HG02885 (cell line): Measurements from ENCODE around the gene GLT6D1.
"Not testable (repeated sequence)": the region's sequence is repeated elsewhere in the genome, so short reads cannot be mapped to it uniquely, and the experiment has no call there.

Experiments
- ATAC-seq: cut with Tn5 transposase; IDR thresholded peaks from one replicate; pipeline ENCODE4 v1.9.1; 2021; ENCODE audit warnings: mild to moderate bottlenecking; ENCODE audit not compliant: unreplicated experiment, poor library complexity

GLT6D1 gene

GRCh38 chr9:135636930-135637530 is 2.3 kb downstream of the GLT6D1 start:
- ATAC-seq, result not testable (repeated sequence)

GRCh38 chr9:135632841-135633240 is 6.5 kb downstream of the GLT6D1 start:
- no peak for ATAC-seq

GRCh38 chr9:135624282-135624681 is 15.1 kb downstream of the GLT6D1 start:
- ATAC-seq, result no peak

GRCh38 chr9:135622415-135623020 is 16.8 kb downstream of the GLT6D1 start:
- no peak for ATAC-seq

- no peak for ATAC-seq
These were observed 18.8 kb downstream of the GLT6D1 start for GRCh38 chr9:135620558-135620957.

- ATAC-seq, result no peak
These were observed 19.8 kb downstream of the GLT6D1 start for GRCh38 chr9:135619599-135619886.

- no peak for ATAC-seq
These were observed 20.3 kb downstream of the GLT6D1 start for GRCh38 chr9:135618866-135619598.

- no peak for ATAC-seq
These were observed 21.3 kb downstream of the GLT6D1 start for GRCh38 chr9:135617991-135618411.

GRCh38 chr9:135617538-135617900 is 21.8 kb downstream of the GLT6D1 start:
- ATAC-seq, result no peak

GRCh38 chr9:135616619-135617537 is 22.5 kb downstream of the GLT6D1 start:
- no peak for ATAC-seq

GRCh38 chr9:135615666-135616618 is 23.4 kb downstream of the GLT6D1 start:
- no peak for ATAC-seq

- ATAC-seq, result no peak
These were observed 24.3 kb downstream of the GLT6D1 start for GRCh38 chr9:135614821-135615665.

GRCh38 chr9:135613946-135614805 is 25.2 kb downstream of the GLT6D1 start:
- no peak for ATAC-seq

GRCh38 chr9:135612981-135613910 is 26.1 kb downstream of the GLT6D1 start:
- no peak for ATAC-seq

- ATAC-seq, result no peak
These were observed 26.9 kb downstream of the GLT6D1 start for GRCh38 chr9:135612437-135612836.

GRCh38 chr9:135611875-135612209 is 27.5 kb downstream of the GLT6D1 start:
- ATAC-seq, result no peak
